ENCODE data around the gene FOXK1. TPM values are rescaled to one million over a fixed set of nuclear protein-coding genes. Genes with fewer than 3 reads are reported as not detected.

The FOXK1 gene
- total and polyA plus RNA-seq, 2 donors (not counting 1 experiment from before 2014, with no cell fraction given): 5.2 to 26.9 TPM

GRCh38 chr7:4764402-4765007 lies 82.4 kb downstream of the FOXK1 start:
- H4K20me1 ChIP-seq (ENCODE audit: control insufficient read depth, extremely low read depth, insufficient read depth, low read length): no peaks in the 10 kb centered on the region
- no peaks in the 10 kb centered on the region for H3K4me1 ChIP-seq (ENCODE audit: control insufficient read depth, extremely low read depth, insufficient read depth, low read length)
- DNase-seq (ENCODE audit: low read depth in 2 of 2): no peak
- no peaks in the 10 kb centered on the region for H3K9me3 ChIP-seq (ENCODE audit: control insufficient read depth, insufficient read depth, low read depth, low read length)
- H3K4me3 ChIP-seq (replicated peaks in 1 of 4; ENCODE audit: control extremely low read depth in 1 of 4, insufficient read depth in 1 of 4, low read depth in 3 of 4, low read length in 4 of 4): no peak overlapping the region
- H3K27ac ChIP-seq (ENCODE audit: insufficient read depth, low read length): no peak overlapping the region
- no peak overlapping the region for H2AFZ ChIP-seq (ENCODE audit: low read length)
- TF ChIP-seq EZH2 (IDR thresholded peaks at IDR 0.05; ENCODE audit: low read length, missing control alignments): no peak
- TF ChIP-seq CTCF (conservative IDR thresholded peaks at IDR 0.05 in 1 of 2, IDR thresholded peaks at IDR 0.05 in 1 of 2; ENCODE audit: low read depth in 1 of 2, low read length in 2 of 2): no peak
- no peak overlapping the region for H3K4me2 ChIP-seq (ENCODE audit: extremely low read depth, insufficient read depth, low read length)
- no peak overlapping the region for H3K9ac ChIP-seq (ENCODE audit: insufficient read depth, low read length)
- no peaks in the 10 kb centered on the region for H3K79me2 ChIP-seq (ENCODE audit: control insufficient read depth, insufficient read depth, low read length)
- peaks cover 31% of the 10 kb centered on the region for H3K36me3 ChIP-seq (ENCODE audit: control insufficient read depth, insufficient read depth, low read length)
- H3K27me3 ChIP-seq (ENCODE audit: control insufficient read depth, insufficient read depth, low read length): no peaks in the 10 kb centered on the region

- Histone ChIP-seq H3K4me3 (replicated peaks in 1 of 4; ENCODE audit: control extremely low read depth in 1 of 4, insufficient read depth in 1 of 4, low read depth in 3 of 4, low read length in 4 of 4) (no peak overlapping the region), H3K36me3 (ENCODE audit: control insufficient read depth, insufficient read depth, low read length) (peaks cover 27% of the 10 kb centered on the region), H4K20me1 (ENCODE audit: control insufficient read depth, extremely low read depth, insufficient read depth, low read length) (no peaks in the 10 kb centered on the region), H3K4me1 (ENCODE audit: control insufficient read depth, extremely low read depth, insufficient read depth, low read length) (no peaks in the 10 kb centered on the region), H3K27me3 (ENCODE audit: control insufficient read depth, insufficient read depth, low read length) (no peaks in the 10 kb centered on the region), H3K9ac (ENCODE audit: insufficient read depth, low read length) (no peak overlapping the region), H2AFZ (ENCODE audit: low read length) (no peak overlapping the region), H3K9me3 (ENCODE audit: control insufficient read depth, insufficient read depth, low read depth, low read length) (no peaks in the 10 kb centered on the region), H3K79me2 (ENCODE audit: control insufficient read depth, insufficient read depth, low read length) (no peaks in the 10 kb centered on the region), H3K27ac (ENCODE audit: insufficient read depth, low read length) (no peak overlapping the region), H3K4me2 (ENCODE audit: extremely low read depth, insufficient read depth, low read length) (no peak overlapping the region)
- no peak for DNase-seq (ENCODE audit: low read depth in 2 of 2)
- TF ChIP-seq EZH2 (IDR thresholded peaks at IDR 0.05; ENCODE audit: low read length, missing control alignments): no peak
- peak in 1 of 2 donors; percentile 16 for TF ChIP-seq CTCF (conservative IDR thresholded peaks at IDR 0.05 in 1 of 2, IDR thresholded peaks at IDR 0.05 in 1 of 2; ENCODE audit: low read depth in 1 of 2, low read length in 2 of 2)
Measured at GRCh38 chr7:4765776-4766490, 83.8 kb downstream of the FOXK1 start.

- Histone ChIP-seq H3K4me2 (ENCODE audit: extremely low read depth, insufficient read depth, low read length) (no peak overlapping the region), H2AFZ (ENCODE audit: low read length) (no peak overlapping the region), H3K4me3 (replicated peaks in 1 of 4; ENCODE audit: control extremely low read depth in 1 of 4, insufficient read depth in 1 of 4, low read depth in 3 of 4, low read length in 4 of 4) (no peak overlapping the region), H3K36me3 (ENCODE audit: control insufficient read depth, insufficient read depth, low read length) (peaks cover 24% of the 10 kb centered on the region), H3K9me3 (ENCODE audit: control insufficient read depth, insufficient read depth, low read depth, low read length) (no peaks in the 10 kb centered on the region), H3K9ac (ENCODE audit: insufficient read depth, low read length) (no peak overlapping the region), H3K27ac (ENCODE audit: insufficient read depth, low read length) (no peak overlapping the region), H3K79me2 (ENCODE audit: control insufficient read depth, insufficient read depth, low read length) (no peaks in the 10 kb centered on the region), H3K4me1 (ENCODE audit: control insufficient read depth, extremely low read depth, insufficient read depth, low read length) (no peaks in the 10 kb centered on the region), H3K27me3 (ENCODE audit: control insufficient read depth, insufficient read depth, low read length) (no peaks in the 10 kb centered on the region), H4K20me1 (ENCODE audit: control insufficient read depth, extremely low read depth, insufficient read depth, low read length) (no peaks in the 10 kb centered on the region)
- DNase-seq (ENCODE audit: low read depth in 2 of 2): no peak
- no peak for TF ChIP-seq EZH2 (IDR thresholded peaks at IDR 0.05; ENCODE audit: low read length, missing control alignments)
Measured at GRCh38 chr7:4766666-4767519, 84.8 kb downstream of the FOXK1 start.

Data from fibroblast of lung (primary cell).